Measurements from ENCODE around the gene HELZ. TPM values are rescaled to one million over a fixed set of nuclear protein-coding genes. Genes with fewer than 3 reads are reported as not detected.

HELZ gene
- total and polyA plus RNA-seq, 2 of the 8 experiments (the other 6 are each of a cell fraction or from before 2014, with no cell fraction given) = 10.0 to 48.7 TPM

DNA sequence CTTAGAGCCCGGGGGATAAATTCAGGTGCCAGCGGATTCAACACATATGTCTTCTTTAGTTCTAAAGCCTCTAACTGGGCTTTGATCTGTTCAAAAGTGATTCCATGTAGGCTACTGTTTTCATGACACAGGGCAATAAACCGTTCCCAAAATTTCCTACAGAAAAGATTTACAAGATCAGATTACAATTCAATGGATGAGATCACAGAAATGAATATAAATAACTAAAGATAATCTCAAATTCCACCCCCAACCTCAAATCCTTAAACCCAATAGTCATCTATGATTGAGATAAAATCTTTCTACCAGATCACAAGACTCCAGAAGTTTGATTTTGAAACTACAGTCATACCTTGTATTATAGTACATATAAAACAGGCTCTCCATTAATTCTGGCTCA, 116.3 kb downstream of the HELZ start:
- 92% methylated on average over 3 of the region's 3 CpGs; no CpG with 5 or more reads in 1 of the 2 experiments for WGBS, 2 experiments (ENCODE audit: extremely low coverage in 1 of 2, insufficient coverage in 1 of 2, insufficient read length in 1 of 2, insufficient replicate concordance in 2 of 2, low coverage in 1 of 2, low lambda C conversion rate in 2 of 2, missing lambda C conversion rate in 1 of 2)
- H4K91ac ChIP-seq (replicated peaks; ENCODE audit: insufficient read length, low read length) = no peak overlapping the region
- no peak overlapping the region for H3K4me3 ChIP-seq (ENCODE audit: extremely low read depth in 1 of 4, insufficient read depth in 2 of 4, low read depth in 3 of 4, low read length in 4 of 4)
- no peak for FAIRE-seq
- H3K4me1 ChIP-seq (replicated peaks in 1 of 4; ENCODE audit: control insufficient read depth in 3 of 4, insufficient read depth in 4 of 4, low read length in 3 of 4) = no peaks in the 10 kb centered on the region
- no peak overlapping the region for H3K9ac ChIP-seq (replicated peaks in 1 of 4; ENCODE audit: extremely low read depth in 1 of 4, low read depth in 3 of 4, low read length in 3 of 4)
- DNase-seq (ENCODE audit: low read depth in 1 of 2, low spot score in 2 of 2) = no peak
- H3K79me2 ChIP-seq (ENCODE audit: control insufficient read depth in 1 of 2, insufficient read depth in 2 of 2, low read length in 2 of 2) = no peaks in the 10 kb centered on the region
- H3K23me2 ChIP-seq (ENCODE audit: low read depth, low read length) = no peaks in the 10 kb centered on the region
- no peak overlapping the region for H4K8ac ChIP-seq (ENCODE audit: extremely low read depth, insufficient read depth, low read length)
- peaks cover 0 to 1% of the 10 kb centered on the region in 2 experiments for H4K20me1 ChIP-seq (replicated peaks in 1 of 2; ENCODE audit: control insufficient read depth in 1 of 2, insufficient read depth in 2 of 2, low read length in 2 of 2)
- H2AFZ ChIP-seq (ENCODE audit: low read length) = no peak overlapping the region
- POLR2A ChIA-PET (ENCODE audit: partially characterized antibody) = no interaction called here
- H3K27me3 ChIP-seq (replicated peaks in 1 of 4; ENCODE audit: control insufficient read depth in 3 of 4, extremely low read depth in 1 of 4, insufficient read depth in 3 of 4, low read length in 3 of 4) = no peaks in the 10 kb centered on the region
- H3K27ac ChIP-seq (ENCODE audit: low read depth, low read length) = no peak overlapping the region
- no peak overlapping the region for H3K18ac ChIP-seq (ENCODE audit: extremely low read depth, low read length)
- TF ChIP-seq MAFK (IDR thresholded peaks at IDR 0.05; ENCODE audit: low read depth, low read length) (no peak), TAF1 (IDR thresholded peaks at IDR 0.05; ENCODE audit: low read depth, low read length) (no peak), SUZ12 (IDR thresholded peaks at IDR 0.05; ENCODE audit: low read length) (no peak), JUN (IDR thresholded peaks at IDR 0.05; ENCODE audit: low read depth, low read length) (no peak), NANOG (IDR thresholded peaks at IDR 0.05; ENCODE audit: insufficient read depth, low read depth, low read length, poor library complexity, severe bottlenecking) (no peak), EGR1 (IDR thresholded peaks at IDR 0.05; ENCODE audit: borderline replicate concordance, low read depth, low read length) (no peak), CREB1 (IDR thresholded peaks at IDR 0.05) (no peak), CHD1 (IDR thresholded peaks at IDR 0.05; ENCODE audit: low read depth, low read length) (no peak), SIN3A (conservative IDR thresholded peaks at IDR 0.05 in 1 of 2, IDR thresholded peaks at IDR 0.05 in 1 of 2; ENCODE audit: low read depth in 1 of 2, low read length in 2 of 2) (no peak), BRCA1 (IDR thresholded peaks at IDR 0.05; ENCODE audit: low read depth, low read length) (no peak), GABPA (IDR thresholded peaks at IDR 0.05; ENCODE audit: borderline replicate concordance, insufficient read depth, low read length) (no peak), SRF (IDR thresholded peaks at IDR 0.05; ENCODE audit: low read depth, low read length) (no peak), SIX5 (IDR thresholded peaks at IDR 0.05; ENCODE audit: low read depth, low read length) (no peak), CEBPB (IDR thresholded peaks at IDR 0.05; ENCODE audit: low read depth, low read length) (no peak), JUND (IDR thresholded peaks at IDR 0.05; ENCODE audit: low read length) (no peak)
- TF ChIP-seq, protein P1, sequence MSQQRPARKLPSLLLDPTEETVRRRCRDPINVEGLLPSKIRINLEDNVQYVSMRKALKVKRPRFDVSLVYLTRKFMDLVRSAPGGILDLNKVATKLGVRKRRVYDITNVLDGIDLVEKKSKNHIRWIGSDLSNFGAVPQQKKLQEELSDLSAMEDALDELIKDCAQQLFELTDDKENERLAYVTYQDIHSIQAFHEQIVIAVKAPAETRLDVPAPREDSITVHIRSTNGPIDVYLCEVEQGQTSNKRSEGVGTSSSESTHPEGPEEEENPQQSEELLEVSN (IDR thresholded peaks at IDR 0.05) = no peak
- no peak overlapping the region for H2BK15ac ChIP-seq (ENCODE audit: low read length)
- no peak overlapping the region for H3K23ac ChIP-seq (ENCODE audit: insufficient read length)
- H3K56ac ChIP-seq (replicated peaks; ENCODE audit: insufficient read length, low read depth, low read length) = no peak overlapping the region
- H3K9me3 ChIP-seq (ENCODE audit: insufficient read depth in 2 of 2, low read depth in 1 of 2, low read length in 1 of 2) = no peaks in the 10 kb centered on the region
- no peak overlapping the region for H3K4ac ChIP-seq (replicated peaks; ENCODE audit: insufficient read length, low read depth, low read length)
- H2BK120ac ChIP-seq (replicated peaks; ENCODE audit: low read depth, low read length) = no peak overlapping the region
- H3K4me2 ChIP-seq (ENCODE audit: insufficient read depth in 1 of 2, low read depth in 2 of 2, low read length in 2 of 2) = no peak overlapping the region
- H3K36me3 ChIP-seq (ENCODE audit: control insufficient read depth in 2 of 4, insufficient read depth in 4 of 4, low read length in 3 of 4) = peaks cover 0 to 7% (median 2%) of the 10 kb centered on the region in 4 experiments; a peak in 2 of 8 replicates
- H2BK12ac ChIP-seq (ENCODE audit: low read depth, low read length) = no peak overlapping the region
- H3K14ac ChIP-seq (ENCODE audit: insufficient read length) = no peak overlapping the region
- H2BK20ac ChIP-seq (ENCODE audit: low read length) = no peak overlapping the region
- CTCF ChIA-PET (ENCODE audit: partially characterized antibody) = no interaction called here
- H4K5ac ChIP-seq (ENCODE audit: insufficient read length, low read depth, low read length) = no peak overlapping the region
- no peak overlapping the region for H2AK5ac ChIP-seq (ENCODE audit: low read depth, low read length)
- no peak overlapping the region for H2BK5ac ChIP-seq (ENCODE audit: low read depth, low read length)
- no peaks in the 10 kb centered on the region for H3K79me1 ChIP-seq (ENCODE audit: low read depth, low read length)
